ENCODE measurements around the gene PPIL1. TPM values are rescaled to one million over a fixed set of nuclear protein-coding genes. Genes with fewer than 3 reads are reported as not detected.

Gene PPIL1
- total RNA-seq, 1 experiment from 2014 or later: 64.2 TPM

- Mint-ChIP-seq H3K4me1 (peaks cover 30% of the 10 kb centered on the region), H3K9me3 (no peaks in the 10 kb centered on the region), H3K36me3 (peaks cover 63% of the 10 kb centered on the region), H3K4me3 (no peak overlapping the region), H3K27me3 (ENCODE audit: low read depth) (no peaks in the 10 kb centered on the region), H3K27ac (peak overlapping the region; percentile 80)
- TF ChIP-seq EMX1 (CRISPR knock-in tag; IDR thresholded peaks at IDR 0.05) (no peak), JUN (CRISPR knock-in tag; IDR thresholded peaks at IDR 0.05) (no peak), ATF3 (CRISPR knock-in tag; conservative IDR thresholded peaks at IDR 0.05) (no peak), KAT7 (CRISPR knock-in tag; IDR thresholded peaks at IDR 0.05; ENCODE audit: borderline replicate concordance) (no peak), ZNF263 (CRISPR knock-in tag; IDR thresholded peaks at IDR 0.05; ENCODE audit: low read depth) (no peak), FOXK1 (CRISPR knock-in tag; IDR thresholded peaks at IDR 0.05) (no peak), CDX4 (CRISPR knock-in tag; IDR thresholded peaks at IDR 0.05; ENCODE audit: borderline replicate concordance) (no peak), CREM (CRISPR knock-in tag; IDR thresholded peaks at IDR 0.05) (no peak), TEAD4 (CRISPR knock-in tag; IDR thresholded peaks at IDR 0.05) (no peak), ZNF121 (CRISPR knock-in tag; IDR thresholded peaks at IDR 0.05) (no peak), FOXP1 (CRISPR knock-in tag; IDR thresholded peaks at IDR 0.05; ENCODE audit: borderline replicate concordance) (no peak), PRRX2 (CRISPR knock-in tag; IDR thresholded peaks at IDR 0.05) (no peak), ZNF416 (CRISPR knock-in tag; IDR thresholded peaks at IDR 0.05) (no peak), USF2 (CRISPR knock-in tag; IDR thresholded peaks at IDR 0.05) (no peak)
- TF ChIP-seq, protein P1, sequence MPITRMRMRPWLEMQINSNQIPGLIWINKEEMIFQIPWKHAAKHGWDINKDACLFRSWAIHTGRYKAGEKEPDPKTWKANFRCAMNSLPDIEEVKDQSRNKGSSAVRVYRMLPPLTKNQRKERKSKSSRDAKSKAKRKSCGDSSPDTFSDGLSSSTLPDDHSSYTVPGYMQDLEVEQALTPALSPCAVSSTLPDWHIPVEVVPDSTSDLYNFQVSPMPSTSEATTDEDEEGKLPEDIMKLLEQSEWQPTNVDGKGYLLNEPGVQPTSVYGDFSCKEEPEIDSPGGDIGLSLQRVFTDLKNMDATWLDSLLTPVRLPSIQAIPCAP (CRISPR knock-in tag; IDR thresholded peaks at IDR 0.05): no peak
- TF ChIP-seq, protein P2, sequence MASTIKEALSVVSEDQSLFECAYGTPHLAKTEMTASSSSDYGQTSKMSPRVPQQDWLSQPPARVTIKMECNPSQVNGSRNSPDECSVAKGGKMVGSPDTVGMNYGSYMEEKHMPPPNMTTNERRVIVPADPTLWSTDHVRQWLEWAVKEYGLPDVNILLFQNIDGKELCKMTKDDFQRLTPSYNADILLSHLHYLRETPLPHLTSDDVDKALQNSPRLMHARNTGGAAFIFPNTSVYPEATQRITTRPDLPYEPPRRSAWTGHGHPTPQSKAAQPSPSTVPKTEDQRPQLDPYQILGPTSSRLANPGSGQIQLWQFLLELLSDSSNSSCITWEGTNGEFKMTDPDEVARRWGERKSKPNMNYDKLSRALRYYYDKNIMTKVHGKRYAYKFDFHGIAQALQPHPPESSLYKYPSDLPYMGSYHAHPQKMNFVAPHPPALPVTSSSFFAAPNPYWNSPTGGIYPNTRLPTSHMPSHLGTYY (CRISPR knock-in tag; IDR thresholded peaks at IDR 0.05): no peak
- TF ChIP-seq, protein P3, sequence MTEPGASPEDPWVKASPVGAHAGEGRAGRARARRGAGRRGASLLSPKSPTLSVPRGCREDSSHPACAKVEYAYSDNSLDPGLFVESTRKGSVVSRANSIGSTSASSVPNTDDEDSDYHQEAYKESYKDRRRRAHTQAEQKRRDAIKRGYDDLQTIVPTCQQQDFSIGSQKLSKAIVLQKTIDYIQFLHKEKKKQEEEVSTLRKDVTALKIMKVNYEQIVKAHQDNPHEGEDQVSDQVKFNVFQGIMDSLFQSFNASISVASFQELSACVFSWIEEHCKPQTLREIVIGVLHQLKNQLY (CRISPR knock-in tag; IDR thresholded peaks at IDR 0.05): no peak
- TF ChIP-seq, protein P4, sequence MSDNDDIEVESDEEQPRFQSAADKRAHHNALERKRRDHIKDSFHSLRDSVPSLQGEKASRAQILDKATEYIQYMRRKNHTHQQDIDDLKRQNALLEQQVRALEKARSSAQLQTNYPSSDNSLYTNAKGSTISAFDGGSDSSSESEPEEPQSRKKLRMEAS (CRISPR knock-in tag; IDR thresholded peaks at IDR 0.05): no peak
- TF ChIP-seq, protein P5, sequence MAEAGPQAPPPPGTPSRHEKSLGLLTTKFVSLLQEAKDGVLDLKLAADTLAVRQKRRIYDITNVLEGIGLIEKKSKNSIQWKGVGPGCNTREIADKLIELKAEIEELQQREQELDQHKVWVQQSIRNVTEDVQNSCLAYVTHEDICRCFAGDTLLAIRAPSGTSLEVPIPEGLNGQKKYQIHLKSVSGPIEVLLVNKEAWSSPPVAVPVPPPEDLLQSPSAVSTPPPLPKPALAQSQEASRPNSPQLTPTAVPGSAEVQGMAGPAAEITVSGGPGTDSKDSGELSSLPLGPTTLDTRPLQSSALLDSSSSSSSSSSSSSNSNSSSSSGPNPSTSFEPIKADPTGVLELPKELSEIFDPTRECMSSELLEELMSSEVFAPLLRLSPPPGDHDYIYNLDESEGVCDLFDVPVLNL (CRISPR knock-in tag; IDR thresholded peaks at IDR 0.05; ENCODE audit: borderline replicate concordance, low read depth): no peak
- POLR2A ChIA-PET: no interaction called here
- DNase-seq (ENCODE audit: low spot score): no peak
- CTCF ChIA-PET: interaction anchor here (0.7 to 1.3 kb wide), 2 partner anchors 8 to 85 kb away, joined by 3 read pairs; no protein-coding TSS in a partner anchor
- no peak for ATAC-seq
Measured at GRCh38 chr6:36867471-36868224, 7.0 kb downstream of the PPIL1 start.

GRCh38 chr6:36865835-36866234 is 8.8 kb downstream of the PPIL1 start:
- H3K27me3 Mint-ChIP-seq (ENCODE audit: low read depth): no peaks in the 10 kb centered on the region
- H3K4me1 Mint-ChIP-seq: peaks cover 31% of the 10 kb centered on the region
- H3K36me3 Mint-ChIP-seq: peaks cover 67% of the 10 kb centered on the region
- no peak overlapping the region for H3K27ac Mint-ChIP-seq
- ATAC-seq (no peak), DNase-seq (ENCODE audit: low spot score) (no peak)
- no peak overlapping the region for H3K4me3 Mint-ChIP-seq
- ChIA-PET CTCF (no interaction called here), POLR2A (no interaction called here)
- no peaks in the 10 kb centered on the region for H3K9me3 Mint-ChIP-seq
- TF ChIP-seq, protein P6, sequence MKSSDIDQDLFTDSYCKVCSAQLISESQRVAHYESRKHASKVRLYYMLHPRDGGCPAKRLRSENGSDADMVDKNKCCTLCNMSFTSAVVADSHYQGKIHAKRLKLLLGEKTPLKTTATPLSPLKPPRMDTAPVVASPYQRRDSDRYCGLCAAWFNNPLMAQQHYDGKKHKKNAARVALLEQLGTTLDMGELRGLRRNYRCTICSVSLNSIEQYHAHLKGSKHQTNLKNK (CRISPR knock-in tag; IDR thresholded peaks at IDR 0.05): no peak
- no peak for TF ChIP-seq SMAD4 (CRISPR knock-in tag; IDR thresholded peaks at IDR 0.05)
- TF ChIP-seq, protein P7, sequence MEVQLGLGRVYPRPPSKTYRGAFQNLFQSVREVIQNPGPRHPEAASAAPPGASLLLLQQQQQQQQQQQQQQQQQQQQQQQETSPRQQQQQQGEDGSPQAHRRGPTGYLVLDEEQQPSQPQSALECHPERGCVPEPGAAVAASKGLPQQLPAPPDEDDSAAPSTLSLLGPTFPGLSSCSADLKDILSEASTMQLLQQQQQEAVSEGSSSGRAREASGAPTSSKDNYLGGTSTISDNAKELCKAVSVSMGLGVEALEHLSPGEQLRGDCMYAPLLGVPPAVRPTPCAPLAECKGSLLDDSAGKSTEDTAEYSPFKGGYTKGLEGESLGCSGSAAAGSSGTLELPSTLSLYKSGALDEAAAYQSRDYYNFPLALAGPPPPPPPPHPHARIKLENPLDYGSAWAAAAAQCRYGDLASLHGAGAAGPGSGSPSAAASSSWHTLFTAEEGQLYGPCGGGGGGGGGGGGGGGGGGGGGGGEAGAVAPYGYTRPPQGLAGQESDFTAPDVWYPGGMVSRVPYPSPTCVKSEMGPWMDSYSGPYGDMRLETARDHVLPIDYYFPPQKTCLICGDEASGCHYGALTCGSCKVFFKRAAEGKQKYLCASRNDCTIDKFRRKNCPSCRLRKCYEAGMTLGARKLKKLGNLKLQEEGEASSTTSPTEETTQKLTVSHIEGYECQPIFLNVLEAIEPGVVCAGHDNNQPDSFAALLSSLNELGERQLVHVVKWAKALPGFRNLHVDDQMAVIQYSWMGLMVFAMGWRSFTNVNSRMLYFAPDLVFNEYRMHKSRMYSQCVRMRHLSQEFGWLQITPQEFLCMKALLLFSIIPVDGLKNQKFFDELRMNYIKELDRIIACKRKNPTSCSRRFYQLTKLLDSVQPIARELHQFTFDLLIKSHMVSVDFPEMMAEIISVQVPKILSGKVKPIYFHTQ (CRISPR knock-in tag; IDR thresholded peaks at IDR 0.05): no peak
- TF ChIP-seq, protein P8, sequence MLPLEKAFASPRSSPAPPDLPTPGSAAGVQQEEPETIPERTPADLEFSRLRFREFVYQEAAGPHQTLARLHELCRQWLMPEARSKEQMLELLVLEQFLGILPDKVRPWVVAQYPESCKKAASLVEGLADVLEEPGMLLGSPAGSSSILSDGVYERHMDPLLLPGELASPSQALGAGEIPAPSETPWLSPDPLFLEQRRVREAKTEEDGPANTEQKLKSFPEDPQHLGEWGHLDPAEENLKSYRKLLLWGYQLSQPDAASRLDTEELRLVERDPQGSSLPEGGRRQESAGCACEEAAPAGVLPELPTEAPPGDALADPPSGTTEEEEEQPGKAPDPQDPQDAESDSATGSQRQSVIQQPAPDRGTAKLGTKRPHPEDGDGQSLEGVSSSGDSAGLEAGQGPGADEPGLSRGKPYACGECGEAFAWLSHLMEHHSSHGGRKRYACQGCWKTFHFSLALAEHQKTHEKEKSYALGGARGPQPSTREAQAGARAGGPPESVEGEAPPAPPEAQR (CRISPR knock-in tag; IDR thresholded peaks at IDR 0.05): no peak
- TF ChIP-seq GABPB1 (CRISPR knock-in tag; IDR thresholded peaks at IDR 0.05): no peak
- TF ChIP-seq, protein P4 (CRISPR knock-in tag; IDR thresholded peaks at IDR 0.05): no peak
